Smooth muscle cell (in vitro differentiated cells): ENCODE measurements around the gene RNASEH2C. TPM values are rescaled to one million over a fixed set of nuclear protein-coding genes. Genes with fewer than 3 reads are reported as not detected.

Source experiments
- DNase-seq: peaks from one replicate; lab custom pipeline; 2025; ENCODE audit not compliant: unreplicated experiment; lab: John Stamatoyannopoulos, UW
- H2AFZ ChIP-seq: fragments of 200-600 bp; sonication (generic); 2 replicates; pipeline ENCODE4 v1.6.0; 2016; ENCODE audit warnings: antibody characterized with exemption, low read depth, mild to moderate bottlenecking
- H3F3A ChIP-seq: fragments of 200-600 bp; sonication (generic); 2 replicates; pipeline ENCODE4 v1.6.0; 2017; ENCODE audit warnings: antibody characterized with exemption, low read depth
- H3K27ac ChIP-seq: fragments of 200-600 bp; sonication (generic); 2 replicates; pipeline ENCODE4 v1.5.1; 2016; ENCODE audit warnings: low read depth, mild to moderate bottlenecking
- H3K27me3 ChIP-seq: fragments of 200-600 bp; sonication (generic); 2 replicates; pipeline ENCODE4 v1.6.1; 2016; ENCODE audit warnings: low read depth, mild to moderate bottlenecking
- H3K36me3 ChIP-seq: fragments of 200-600 bp; sonication (generic); 2 replicates; pipeline ENCODE4 v1.5.1; 2016; ENCODE audit warnings: low read depth
- H3K4me1 ChIP-seq: fragments of 200-600 bp; sonication (generic); 2 replicates; pipeline ENCODE4 v1.5.1; 2016; ENCODE audit warnings: low read depth
- H3K4me2 ChIP-seq: fragments of 200-600 bp; sonication (generic); 2 replicates; pipeline ENCODE4 v1.6.0; 2016; ENCODE audit warnings: mild to moderate bottlenecking
- H3K4me3 ChIP-seq: fragments of 200-600 bp; sonication (generic); 2 replicates; pipeline ENCODE4 v1.5.1; 2016; ENCODE audit warnings: mild to moderate bottlenecking
- H3K79me2 ChIP-seq: fragments of 200-600 bp; sonication (generic); 2 replicates; pipeline ENCODE4 v1.6.0; 2016; ENCODE audit warnings: low read depth, mild to moderate bottlenecking
- H3K9ac ChIP-seq: fragments of 200-600 bp; sonication (generic); 2 replicates; pipeline ENCODE4 v1.6.0; 2016; ENCODE audit warnings: low read depth
- H3K9me3 ChIP-seq: fragments of 200-600 bp; sonication (generic); replicated peaks from 2 replicates; pipeline ENCODE4 v1.5.1; 2016; ENCODE audit warnings: low read depth
- H4K20me1 ChIP-seq: fragments of 200-600 bp; sonication (generic); 2 replicates; pipeline ENCODE4 v1.6.0; 2016; ENCODE audit warnings: low read depth
- CTCF ChIP-seq: fragments of 200-600 bp; sonication (generic); IDR thresholded peaks from 2 replicates; pipeline ENCODE4 v1.5.1; 2017; ENCODE audit warnings: borderline replicate concordance, mild to moderate bottlenecking, antibody characterized with exemption; ENCODE audit not compliant: insufficient read depth, poor library complexity, severe bottlenecking
- WGBS: methylation state at CpG from one replicate; pipeline ENCODE4 v1.1.7; 2016; ENCODE audit warnings: low lambda C conversion rate; 5-methylcytosine and 5-hydroxymethylcytosine counted together
- polyA plus RNA-seq: library from polyadenylated mRNA; unstranded; fragments of >200 nt; fragmentation: Nextera tagmentation; extraction: Ambion mirVana; gene quantifications from 2 replicates; pipeline ENCODE4 v1.2.1, GENCODE V29; 2016
- total RNA-seq: library from RNA; depleted of rRNA; stranded (reverse); fragments of >200 nt; gene quantifications from 2 replicates; pipeline ENCODE4 v1.2.3, GENCODE V29; 2014

Gene RNASEH2C
- total and polyA plus RNA-seq, 2 experiments from 2014 or later, result 20.9 to 56.8 TPM

GRCh38 chr11:65727865-65728264 lies 7.3 kb upstream of the RNASEH2C start:
- 95% methylated on average over 13 of the region's 15 CpGs for WGBS
- H3K9ac ChIP-seq, result no peak overlapping the region

DNA sequence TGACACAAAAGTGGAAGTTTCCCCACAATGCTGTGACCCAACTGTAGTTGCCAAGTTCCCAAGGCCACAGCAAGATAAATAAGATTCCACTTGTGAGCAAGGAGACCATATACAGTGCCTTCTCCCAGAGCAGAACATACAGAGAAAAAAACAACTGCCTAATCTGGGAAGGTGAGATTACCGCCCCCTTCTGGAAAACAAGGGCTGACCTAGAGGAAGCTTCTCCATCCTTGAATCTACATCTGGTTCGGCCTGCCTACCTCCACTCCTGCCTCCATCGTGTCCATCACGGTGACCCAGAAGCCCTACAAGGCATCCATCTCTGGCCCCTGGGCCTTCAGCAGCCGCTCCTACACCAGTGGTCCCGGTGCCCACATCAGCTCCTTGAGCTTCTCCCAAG lies 6.1 kb upstream of the RNASEH2C start:
- Histone ChIP-seq H2AFZ (no peak overlapping the region), H3K79me2 (no peaks in the 10 kb centered on the region), H3K36me3 (no peaks in the 10 kb centered on the region), H3K9ac (no peak overlapping the region), H3K9me3 (no peaks in the 10 kb centered on the region), H3K27me3 (no peaks in the 10 kb centered on the region), H3K4me3 (no peak overlapping the region), H3K4me1 (no peaks in the 10 kb centered on the region), H3K27ac (no peak overlapping the region), H3K4me2 (no peak overlapping the region), H4K20me1 (no peaks in the 10 kb centered on the region), H3F3A (no peaks in the 10 kb centered on the region)
- no peak for TF ChIP-seq CTCF
- 71% methylated on average over 6 of the region's 6 CpGs for WGBS
- DNase-seq, result no peak

More at GRCh38 chr11:65727865-65728264, 7.3 kb upstream of the RNASEH2C start:
- Histone ChIP-seq H2AFZ (no peak overlapping the region), H3K79me2 (no peaks in the 10 kb centered on the region), H3K27me3 (no peaks in the 10 kb centered on the region), H4K20me1 (no peaks in the 10 kb centered on the region), H3K4me3 (no peak overlapping the region), H3K36me3 (no peaks in the 10 kb centered on the region), H3K9me3 (no peaks in the 10 kb centered on the region), H3F3A (no peaks in the 10 kb centered on the region), H3K27ac (no peak overlapping the region), H3K4me2 (no peak overlapping the region), H3K4me1 (no peaks in the 10 kb centered on the region)
- TF ChIP-seq CTCF, result no peak
- no peak for DNase-seq

GRCh38 chr11:65722261-65722660 lies 1.7 kb upstream of the RNASEH2C start:
- H3K79me2 ChIP-seq, result peaks cover 15% of the 10 kb centered on the region
- H3K36me3 ChIP-seq, result no peaks in the 10 kb centered on the region
- TF ChIP-seq CTCF, result no peak
- no peaks in the 10 kb centered on the region for H3F3A ChIP-seq
- H3K9me3 ChIP-seq, result no peaks in the 10 kb centered on the region
- no peaks in the 10 kb centered on the region for H3K27me3 ChIP-seq
- no peak overlapping the region for H2AFZ ChIP-seq
- H3K4me3 ChIP-seq, result no peak overlapping the region
- H3K4me1 ChIP-seq, result peaks cover 6% of the 10 kb centered on the region
- DNase-seq, result no peak
- WGBS, result 81% methylated on average over 1 of the region's 1 CpG
- no peak overlapping the region for H3K9ac ChIP-seq
- peaks cover 18% of the 10 kb centered on the region for H4K20me1 ChIP-seq
- H3K4me2 ChIP-seq, result no peak overlapping the region
- H3K27ac ChIP-seq, result no peak overlapping the region

GRCh38 chr11:65719871-65720210 lies 757 bp downstream of the RNASEH2C start:
- WGBS, result 7% methylated on average over 17 of the region's 17 CpGs
- H2AFZ ChIP-seq, result no peak overlapping the region
- H3K27me3 ChIP-seq, result no peaks in the 10 kb centered on the region
- H3K4me1 ChIP-seq, result peaks cover 6% of the 10 kb centered on the region
- H3K79me2 ChIP-seq, result peaks cover 15% of the 10 kb centered on the region
- peak overlapping the region; percentile 82 for H3K4me3 ChIP-seq
- TF ChIP-seq CTCF, result no peak
- no peaks in the 10 kb centered on the region for H3F3A ChIP-seq
- H4K20me1 ChIP-seq, result peaks cover 18% of the 10 kb centered on the region
- no peak for DNase-seq
- H3K27ac ChIP-seq, result peak overlapping the region; percentile 64
- H3K9ac ChIP-seq, result peak overlapping the region; percentile 73
- H3K9me3 ChIP-seq, result no peaks in the 10 kb centered on the region
- H3K4me2 ChIP-seq, result peak overlapping the region; percentile 94
- H3K36me3 ChIP-seq, result no peaks in the 10 kb centered on the region
